HCT116 (cell line): Measurements from ENCODE around the gene CNNM4. TPM values are rescaled to one million over a fixed set of nuclear protein-coding genes. Genes with fewer than 3 reads are reported as not detected.

Experiments
- ATAC-seq: fragments of 200-7000 bp; cut with Tn5 transposase; 2 replicates; pipeline ENCODE4 v1.9.1; 2020; ENCODE audit warnings: mild to moderate bottlenecking, moderate library complexity
- BruUV-seq: library from RNA; stranded (reverse); fragments of 400-500 nt; replicated peaks from 2 replicates; lab custom pipeline; 2021; lab: Mats Ljungman, UMichigan
- CTCF ChIA-PET: fragments of 300-600 bp; sonication (Branson Sonifier 250); formaldehyde crosslinking; loops from one replicate; lab custom pipeline; 2021; ENCODE audit warnings: antibody characterized with exemption; lab: Charles Lee
- POLR2A ChIA-PET: fragments of 300-600, 350-600 bp; sonication (Branson Sonifier 250); formaldehyde crosslinking; loops from one replicate; lab custom pipeline; 2021; ENCODE audit warnings: antibody characterized with exemption; lab: Charles Lee
- RAD21 ChIA-PET, 2 experiments: fragments of 300-600 bp; sonication (Branson Sonifier 250); formaldehyde crosslinking; loops; one replicate each; lab custom pipeline; 2023; ENCODE audit warnings: low total read pairs in 2 of 2; ENCODE audit not compliant: uncharacterized antibody in 2 of 2, unreplicated experiment in 2 of 2, low non-redundant PET in 1 of 2; lab: Charles Lee
- DNase-seq: peaks from one replicate; pipeline ENCODE4 v3.0.0-alpha.2; 2010; ENCODE audit warnings: low read depth, low spot score
- H2AFZ ChIP-seq: fragments of 200-600 bp; shearing (Covaris generic), sonication (generic); 2 replicates; pipeline ENCODE4 v1.6.1; 2017; ENCODE audit warnings: low read depth, mixed run types, mixed read lengths, antibody characterized with exemption, low read length; ENCODE audit not compliant: poor library complexity, severe bottlenecking
- H3K27ac ChIP-seq: 2 replicates; pipeline ENCODE4 v1.5.1; 2012; ENCODE audit warnings: low read depth, low read length
- H3K27me3 ChIP-seq: fragments of 200-600 bp; sonication (generic); 2 replicates; pipeline ENCODE4 v1.6.1; 2016; ENCODE audit warnings: mixed run types, low read length, mixed read lengths; ENCODE audit not compliant: insufficient read depth
- H3K36me3 ChIP-seq, 2 experiments: fragments of 200-500 bp in 1 of 2; fragments of 200-600 bp in 1 of 2; sonication (Bioruptor generic) in 1 of 2; sonication (generic) in 1 of 2; 2 replicates each; pipeline versions ENCODE4 v1.5.1 to v1.6.1; 2014 to 2016; ENCODE audit warnings: low read length in 2 of 2, inconsistent platforms in 1 of 2, mixed read lengths in 1 of 2, mixed run types in 1 of 2; ENCODE audit not compliant: insufficient read depth in 2 of 2, control insufficient read depth in 1 of 2
- H3K4me1 ChIP-seq, 2 experiments: fragments of 200-600 bp in 1 of 2; sonication (generic) in 1 of 2; 2 replicates each; pipeline versions ENCODE4 v1.5.1 to v1.6.1; 2012 to 2017; ENCODE audit warnings: low read length in 2 of 2, inconsistent platforms in 1 of 2, mild to moderate bottlenecking in 1 of 2, mixed read lengths in 1 of 2, mixed run types in 1 of 2, moderate library complexity in 1 of 2; ENCODE audit not compliant: insufficient read depth in 2 of 2, control insufficient read depth in 1 of 2
- H3K4me2 ChIP-seq: fragments of 200-600 bp; sonication (generic); 2 replicates; pipeline ENCODE4 v1.6.1; 2017; ENCODE audit warnings: mixed run types, low read length, mixed read lengths
- H3K4me3 ChIP-seq, 2 experiments: fragments of 200-600 bp in 1 of 2; sonication (generic) in 1 of 2; replicated peaks in 1 of 2; 2 replicates each; pipeline ENCODE4 v1.5.1; 2011 to 2016; ENCODE audit warnings: low read length in 2 of 2, control low read depth in 1 of 2, low read depth in 1 of 2, mild to moderate bottlenecking in 1 of 2, mixed read lengths in 1 of 2, mixed run types in 1 of 2
- H3K79me2 ChIP-seq: fragments of 200-600 bp; sonication (generic); 2 replicates; pipeline ENCODE4 v1.6.1; 2017; ENCODE audit warnings: mild to moderate bottlenecking, mixed run types, low read length, moderate library complexity, mixed read lengths; ENCODE audit not compliant: insufficient read depth
- H3K9ac ChIP-seq: fragments of 200-600 bp; sonication (generic); 2 replicates; pipeline ENCODE4 v1.6.1; 2016; ENCODE audit warnings: low read length, mixed read lengths
- H3K9me2 ChIP-seq: fragments of 200-600 bp; sonication (generic), shearing (Covaris generic); 2 replicates; pipeline ENCODE4 v1.6.1; 2017; ENCODE audit warnings: mixed run types, mild to moderate bottlenecking, moderate library complexity; ENCODE audit not compliant: insufficient read depth
- H3K9me3 ChIP-seq, 2 experiments: fragments of 200-500 bp in 1 of 2; fragments of 200-600 bp in 1 of 2; sonication (Bioruptor generic) in 1 of 2; sonication (generic) in 1 of 2; 2 replicates each; pipeline ENCODE4 v1.6.1; 2014 to 2017; ENCODE audit warnings: low read length in 2 of 2, mixed read lengths in 2 of 2, inconsistent platforms in 1 of 2, low read depth in 1 of 2, mild to moderate bottlenecking in 1 of 2, mixed run types in 1 of 2, moderate library complexity in 1 of 2; ENCODE audit not compliant: control insufficient read depth in 1 of 2, insufficient read depth in 1 of 2
- H4K20me1 ChIP-seq: fragments of 200-600 bp; sonication (generic), shearing (Covaris generic); 2 replicates; pipeline ENCODE4 v1.6.1; 2017; ENCODE audit warnings: mixed run types, mild to moderate bottlenecking, moderate library complexity; ENCODE audit not compliant: insufficient read depth
- CBX3 ChIP-seq: IDR thresholded peaks from 2 replicates; pipeline ENCODE4 v1.6.1; 2012; ENCODE audit warnings: low read depth
- CEBPB ChIP-seq: IDR thresholded peaks from 2 replicates; pipeline ENCODE4 v1.6.1; 2012; ENCODE audit warnings: low read depth
- EGR1 ChIP-seq: IDR thresholded peaks from 2 replicates; pipeline ENCODE4 v1.6.1; 2012; ENCODE audit warnings: low read depth
- ELF1 ChIP-seq: IDR thresholded peaks from 2 replicates; pipeline ENCODE4 v1.6.1; 2012; ENCODE audit warnings: low read depth, borderline replicate concordance
- EZH2 ChIP-seq: fragments of 200-600 bp; sonication (generic); IDR thresholded peaks from 2 replicates; pipeline ENCODE4 v1.6.1; 2017; ENCODE audit warnings: antibody characterized with exemption, mixed run types
- EZH2phosphoT487 ChIP-seq: fragments of 200-600 bp; IDR thresholded peaks from 2 replicates; pipeline ENCODE4 v1.6.1; 2018; ENCODE audit warnings: antibody characterized with exemption, borderline replicate concordance
- POLR2A ChIP-seq: IDR thresholded peaks from 2 replicates; pipeline ENCODE4 v1.7.0; 2011; ENCODE audit warnings: borderline replicate concordance; ENCODE audit not compliant: insufficient read depth, insufficient read length; ENCODE audit errors: extremely low read depth
- SIN3A ChIP-seq: IDR thresholded peaks from 2 replicates; pipeline ENCODE4 v1.6.1; 2012; ENCODE audit warnings: low read depth
- SRF ChIP-seq: IDR thresholded peaks from 2 replicates; pipeline ENCODE4 v1.6.1; 2012; ENCODE audit warnings: low read depth
- TCF7L2 ChIP-seq: IDR thresholded peaks from 2 replicates; pipeline ENCODE4 v1.7.0; 2011; ENCODE audit warnings: borderline replicate concordance, inconsistent platforms; ENCODE audit not compliant: insufficient read depth, insufficient read length; ENCODE audit errors: extremely low read depth
- intact Hi-C: fragments of 100-400 bp; cut with micrococcal nuclease; formaldehyde crosslinking; loops from 2 replicates; pipeline ENCODE4 v1.10.0; 2022
- total RNA-seq: library from RNA; stranded (reverse); gene quantifications from one replicate; pipeline ENCODE4 v1.2.1, GENCODE V29; 2021; ENCODE audit not compliant: unreplicated experiment
- TF ChIP-seq, protein P1 (sequence below): IDR thresholded peaks from 2 replicates; pipeline ENCODE4 v1.6.1; 2012
- TF ChIP-seq, protein P2 (sequence below): IDR thresholded peaks from 2 replicates; pipeline ENCODE4 v1.6.1; 2012; ENCODE audit warnings: low read depth
- TF ChIP-seq, protein P3 (sequence below), 3 experiments: fragments of 200-600 bp in 1 of 3; sonication (generic) in 1 of 3; IDR thresholded peaks in 2 of 3; conservative IDR thresholded peaks in 1 of 3; 2 replicates each; pipeline ENCODE4 v1.5.1; 2012 to 2017; ENCODE audit warnings: low read depth in 2 of 3, low read length in 2 of 3, antibody characterized with exemption in 1 of 3, borderline replicate concordance in 1 of 3, control low read depth in 1 of 3, mild to moderate bottlenecking in 1 of 3, mixed read lengths in 1 of 3, mixed run types in 1 of 3, moderate library complexity in 1 of 3; ENCODE audit not compliant: insufficient read depth in 1 of 3

CNNM4 gene
- total RNA-seq, 1 experiment from 2014 or later: 7.9 TPM

DNA sequence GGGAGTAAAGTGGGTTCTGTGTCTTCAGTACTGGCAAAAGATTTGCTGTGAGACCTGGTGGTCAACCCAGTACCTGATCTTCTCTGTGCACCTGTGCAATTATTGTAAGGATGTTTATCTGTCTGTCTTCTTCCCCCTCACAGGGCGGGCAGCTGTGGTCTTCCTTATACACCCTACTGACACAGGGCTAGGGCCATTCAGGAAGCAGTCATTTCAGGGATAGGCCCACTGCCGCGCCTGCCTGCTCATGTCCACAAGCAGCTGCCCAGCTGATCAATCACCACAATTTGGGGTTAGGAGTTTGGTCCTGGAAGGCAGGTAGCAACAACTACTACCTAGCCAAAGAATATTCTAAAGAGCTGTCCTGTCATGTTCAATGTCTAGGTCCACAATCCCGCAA, 1.2 kb upstream of the CNNM4 start:
- no peaks in the 10 kb centered on the region for H3K36me3 ChIP-seq
- TF ChIP-seq, protein P1, sequence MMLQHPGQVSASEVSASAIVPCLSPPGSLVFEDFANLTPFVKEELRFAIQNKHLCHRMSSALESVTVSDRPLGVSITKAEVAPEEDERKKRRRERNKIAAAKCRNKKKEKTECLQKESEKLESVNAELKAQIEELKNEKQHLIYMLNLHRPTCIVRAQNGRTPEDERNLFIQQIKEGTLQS: no peak
- TF ChIP-seq TCF7L2 (no peak), CEBPB (no peak), EZH2 (no peak), CBX3 (no peak), EGR1 (no peak)
- H3K27ac ChIP-seq: no peak overlapping the region
- H3K9me3 ChIP-seq: no peaks in the 10 kb centered on the region
- no TSS peak for BruUV-seq
- ATAC-seq: no peak
- intact Hi-C loops: no loop called here
- H3K9me2 ChIP-seq: no peaks in the 10 kb centered on the region
- CTCF ChIA-PET: no interaction called here
- no peaks in the 10 kb centered on the region for H4K20me1 ChIP-seq
- RAD21 ChIA-PET: no interaction called here
- H3K4me2 ChIP-seq: peak overlapping the region; percentile 83
- peak overlapping the region; percentile 48; the same call in 1 of the 2 replicates for H3K9ac ChIP-seq
- H3K79me2 ChIP-seq: peaks cover 20% of the 10 kb centered on the region
- POLR2A ChIA-PET: no interaction called here
- peaks cover 14 to 50% of the 10 kb centered on the region in 2 experiments for H3K4me1 ChIP-seq
- no peaks in the 10 kb centered on the region for H3K27me3 ChIP-seq
- peak overlapping the region; percentile 23 for H2AFZ ChIP-seq
- H3K4me3 ChIP-seq: no peak overlapping the region
- DNase-seq: no peak

DNA sequence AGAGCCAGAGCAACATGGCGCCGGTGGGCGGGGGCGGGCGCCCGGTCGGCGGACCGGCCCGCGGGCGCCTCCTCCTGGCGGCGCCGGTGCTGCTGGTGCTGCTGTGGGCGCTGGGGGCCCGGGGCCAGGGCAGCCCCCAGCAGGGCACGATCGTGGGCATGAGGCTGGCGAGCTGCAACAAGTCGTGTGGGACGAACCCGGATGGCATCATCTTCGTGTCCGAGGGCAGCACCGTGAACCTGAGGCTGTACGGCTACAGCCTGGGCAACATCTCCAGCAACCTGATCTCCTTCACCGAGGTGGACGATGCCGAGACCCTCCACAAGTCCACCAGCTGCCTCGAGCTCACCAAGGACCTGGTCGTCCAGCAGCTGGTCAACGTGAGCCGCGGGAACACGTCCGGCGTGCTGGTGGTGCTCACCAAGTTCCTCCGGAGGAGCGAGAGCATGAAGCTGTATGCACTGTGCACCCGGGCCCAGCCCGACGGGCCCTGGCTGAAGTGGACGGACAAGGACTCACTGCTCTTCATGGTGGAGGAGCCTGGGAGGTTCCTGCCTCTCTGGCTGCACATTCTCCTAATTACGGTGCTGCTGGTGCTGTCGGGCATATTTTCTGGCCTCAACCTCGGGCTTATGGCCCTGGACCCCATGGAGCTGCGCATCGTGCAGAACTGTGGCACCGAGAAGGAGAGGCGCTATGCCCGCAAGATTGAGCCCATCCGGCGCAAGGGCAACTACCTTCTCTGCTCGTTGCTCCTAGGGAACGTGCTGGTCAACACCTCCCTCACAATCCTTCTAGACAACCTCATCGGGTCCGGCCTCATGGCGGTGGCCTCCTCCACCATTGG, 507 bp downstream of the CNNM4 start:
- intact Hi-C loops: loop anchor here (10.0 kb wide), 2 partner anchors 126 to 206 kb away; partner anchors contain the start of gene KANSL3
- ChIA-PET POLR2A (interaction anchor here (1.5 kb wide), 1 partner anchor 19 kb away, joined by 5 read pairs; no protein-coding TSS in a partner anchor), RAD21 (no interaction called here), CTCF (no interaction called here)
- peaks cover 20% of the 10 kb centered on the region for H3K79me2 ChIP-seq
- H3K4me2 ChIP-seq: peak overlapping the region; percentile 77
- H3K9me2 ChIP-seq: no peaks in the 10 kb centered on the region
- H3K27ac ChIP-seq: peak overlapping the region; percentile 62; the same call in 1 of the 2 replicates
- no peak overlapping the region for H2AFZ ChIP-seq
- peak overlapping the region; percentile 47 for H3K9ac ChIP-seq
- no peaks in the 10 kb centered on the region for H3K36me3 ChIP-seq
- H3K27me3 ChIP-seq: no peaks in the 10 kb centered on the region
- no TSS peak for BruUV-seq
- no peak; the same call in 1 of the 2 replicates for ATAC-seq
- H3K4me1 ChIP-seq: peaks cover 14 to 50% of the 10 kb centered on the region in 2 experiments
- H4K20me1 ChIP-seq: no peaks in the 10 kb centered on the region
- H3K9me3 ChIP-seq: no peaks in the 10 kb centered on the region
- no peak for DNase-seq
- peak overlapping the region; percentile 43 to 54 for H3K4me3 ChIP-seq
- no peak for TF ChIP-seq EZH2
- TF ChIP-seq, protein P1: no peak
- no peak for TF ChIP-seq SRF
- TF ChIP-seq, protein P2, sequence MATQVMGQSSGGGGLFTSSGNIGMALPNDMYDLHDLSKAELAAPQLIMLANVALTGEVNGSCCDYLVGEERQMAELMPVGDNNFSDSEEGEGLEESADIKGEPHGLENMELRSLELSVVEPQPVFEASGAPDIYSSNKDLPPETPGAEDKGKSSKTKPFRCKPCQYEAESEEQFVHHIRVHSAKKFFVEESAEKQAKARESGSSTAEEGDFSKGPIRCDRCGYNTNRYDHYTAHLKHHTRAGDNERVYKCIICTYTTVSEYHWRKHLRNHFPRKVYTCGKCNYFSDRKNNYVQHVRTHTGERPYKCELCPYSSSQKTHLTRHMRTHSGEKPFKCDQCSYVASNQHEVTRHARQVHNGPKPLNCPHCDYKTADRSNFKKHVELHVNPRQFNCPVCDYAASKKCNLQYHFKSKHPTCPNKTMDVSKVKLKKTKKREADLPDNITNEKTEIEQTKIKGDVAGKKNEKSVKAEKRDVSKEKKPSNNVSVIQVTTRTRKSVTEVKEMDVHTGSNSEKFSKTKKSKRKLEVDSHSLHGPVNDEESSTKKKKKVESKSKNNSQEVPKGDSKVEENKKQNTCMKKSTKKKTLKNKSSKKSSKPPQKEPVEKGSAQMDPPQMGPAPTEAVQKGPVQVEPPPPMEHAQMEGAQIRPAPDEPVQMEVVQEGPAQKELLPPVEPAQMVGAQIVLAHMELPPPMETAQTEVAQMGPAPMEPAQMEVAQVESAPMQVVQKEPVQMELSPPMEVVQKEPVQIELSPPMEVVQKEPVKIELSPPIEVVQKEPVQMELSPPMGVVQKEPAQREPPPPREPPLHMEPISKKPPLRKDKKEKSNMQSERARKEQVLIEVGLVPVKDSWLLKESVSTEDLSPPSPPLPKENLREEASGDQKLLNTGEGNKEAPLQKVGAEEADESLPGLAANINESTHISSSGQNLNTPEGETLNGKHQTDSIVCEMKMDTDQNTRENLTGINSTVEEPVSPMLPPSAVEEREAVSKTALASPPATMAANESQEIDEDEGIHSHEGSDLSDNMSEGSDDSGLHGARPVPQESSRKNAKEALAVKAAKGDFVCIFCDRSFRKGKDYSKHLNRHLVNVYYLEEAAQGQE: no peak
- TF ChIP-seq SIN3A: no peak
- no peak for TF ChIP-seq EZH2phosphoT487
- TF ChIP-seq, protein P3, sequence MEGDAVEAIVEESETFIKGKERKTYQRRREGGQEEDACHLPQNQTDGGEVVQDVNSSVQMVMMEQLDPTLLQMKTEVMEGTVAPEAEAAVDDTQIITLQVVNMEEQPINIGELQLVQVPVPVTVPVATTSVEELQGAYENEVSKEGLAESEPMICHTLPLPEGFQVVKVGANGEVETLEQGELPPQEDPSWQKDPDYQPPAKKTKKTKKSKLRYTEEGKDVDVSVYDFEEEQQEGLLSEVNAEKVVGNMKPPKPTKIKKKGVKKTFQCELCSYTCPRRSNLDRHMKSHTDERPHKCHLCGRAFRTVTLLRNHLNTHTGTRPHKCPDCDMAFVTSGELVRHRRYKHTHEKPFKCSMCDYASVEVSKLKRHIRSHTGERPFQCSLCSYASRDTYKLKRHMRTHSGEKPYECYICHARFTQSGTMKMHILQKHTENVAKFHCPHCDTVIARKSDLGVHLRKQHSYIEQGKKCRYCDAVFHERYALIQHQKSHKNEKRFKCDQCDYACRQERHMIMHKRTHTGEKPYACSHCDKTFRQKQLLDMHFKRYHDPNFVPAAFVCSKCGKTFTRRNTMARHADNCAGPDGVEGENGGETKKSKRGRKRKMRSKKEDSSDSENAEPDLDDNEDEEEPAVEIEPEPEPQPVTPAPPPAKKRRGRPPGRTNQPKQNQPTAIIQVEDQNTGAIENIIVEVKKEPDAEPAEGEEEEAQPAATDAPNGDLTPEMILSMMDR (IDR thresholded peaks at IDR 0.05 in 2 of 3, conservative IDR thresholded peaks at IDR 0.05 in 1 of 3; ENCODE audit: borderline replicate concordance in 1 of 3, insufficient read depth in 1 of 3, low read depth in 2 of 3, low read length in 2 of 3): peak in 2 of 3 experiments; percentile 23 to 45; a peak in 3 of 6 replicates
- no peak for TF ChIP-seq ELF1
- no peak for TF ChIP-seq POLR2A
